ENCODE data around the gene IFRD2. TPM values are rescaled to one million over a fixed set of nuclear protein-coding genes. Genes with fewer than 3 reads are reported as not detected.
A peak's percentile ranks its signal among the peaks of the same experiment; 100 is the strongest.

The IFRD2 gene
- total RNA-seq, 1 donor from 2014 or later = 40.2 TPM

GRCh38 chr3:50242381-50242770 lies 49.9 kb downstream of the IFRD2 start:
- H3K27me3 Mint-ChIP-seq (ENCODE audit: low read depth) = no peaks in the 10 kb centered on the region
- H3K36me3 Mint-ChIP-seq = no peaks in the 10 kb centered on the region
- peak overlapping the region; percentile 64 for H3K27ac Mint-ChIP-seq
- no peak overlapping the region for H3K4me3 Mint-ChIP-seq
- no peak for DNase-seq (ENCODE audit: low spot score in 2 of 2, unreplicated experiment in 2 of 2)
- H3K9me3 Mint-ChIP-seq = no peaks in the 10 kb centered on the region
- peaks cover 57% of the 10 kb centered on the region for H3K4me1 Mint-ChIP-seq
- TF ChIP-seq, protein P1, sequence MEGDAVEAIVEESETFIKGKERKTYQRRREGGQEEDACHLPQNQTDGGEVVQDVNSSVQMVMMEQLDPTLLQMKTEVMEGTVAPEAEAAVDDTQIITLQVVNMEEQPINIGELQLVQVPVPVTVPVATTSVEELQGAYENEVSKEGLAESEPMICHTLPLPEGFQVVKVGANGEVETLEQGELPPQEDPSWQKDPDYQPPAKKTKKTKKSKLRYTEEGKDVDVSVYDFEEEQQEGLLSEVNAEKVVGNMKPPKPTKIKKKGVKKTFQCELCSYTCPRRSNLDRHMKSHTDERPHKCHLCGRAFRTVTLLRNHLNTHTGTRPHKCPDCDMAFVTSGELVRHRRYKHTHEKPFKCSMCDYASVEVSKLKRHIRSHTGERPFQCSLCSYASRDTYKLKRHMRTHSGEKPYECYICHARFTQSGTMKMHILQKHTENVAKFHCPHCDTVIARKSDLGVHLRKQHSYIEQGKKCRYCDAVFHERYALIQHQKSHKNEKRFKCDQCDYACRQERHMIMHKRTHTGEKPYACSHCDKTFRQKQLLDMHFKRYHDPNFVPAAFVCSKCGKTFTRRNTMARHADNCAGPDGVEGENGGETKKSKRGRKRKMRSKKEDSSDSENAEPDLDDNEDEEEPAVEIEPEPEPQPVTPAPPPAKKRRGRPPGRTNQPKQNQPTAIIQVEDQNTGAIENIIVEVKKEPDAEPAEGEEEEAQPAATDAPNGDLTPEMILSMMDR (IDR thresholded peaks at IDR 0.05; ENCODE audit: unreplicated experiment) = no peak

DNA sequence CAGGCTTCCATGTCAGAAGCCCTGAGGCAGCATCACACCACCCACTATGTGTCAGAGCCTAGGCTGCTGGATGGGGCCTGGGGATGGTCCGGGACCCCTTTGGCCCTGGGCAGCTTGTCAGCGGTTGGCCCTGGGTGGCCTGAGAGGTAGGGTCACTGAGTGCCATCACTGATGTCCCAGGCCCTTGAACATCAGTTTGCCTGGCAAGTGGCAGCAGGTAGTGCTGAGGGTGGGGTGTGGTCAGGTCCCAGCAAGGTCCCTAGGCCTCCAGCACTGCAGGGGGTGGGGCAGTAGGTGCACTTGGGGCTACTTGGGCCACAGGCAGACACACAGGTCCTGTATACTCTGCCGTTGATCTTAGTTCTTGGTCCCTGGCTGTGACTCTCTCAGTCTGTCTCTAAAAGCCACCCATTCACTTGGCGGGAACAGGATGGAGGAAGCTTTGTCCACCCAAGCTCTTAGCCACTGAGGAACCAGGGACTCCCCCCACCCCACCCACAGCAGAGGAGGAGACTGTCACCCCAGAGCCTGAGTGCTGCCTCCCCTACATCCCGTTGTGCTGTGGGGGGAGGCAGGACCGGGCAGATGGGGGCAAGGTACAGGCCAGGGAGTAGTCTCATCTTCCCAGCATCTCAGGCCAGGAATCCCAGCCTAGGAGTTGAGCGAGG lies 50.4 kb downstream of the IFRD2 start:
- Mint-ChIP-seq H3K36me3 (no peaks in the 10 kb centered on the region), H3K27ac (no peak overlapping the region)
- TF ChIP-seq, protein P1 (IDR thresholded peaks at IDR 0.05; ENCODE audit: unreplicated experiment) = no peak

GRCh38 chr3:50241163-50241562 lies 51.1 kb downstream of the IFRD2 start:
- peaks cover 52% of the 10 kb centered on the region for H3K4me1 Mint-ChIP-seq

More for the DNA sequence above, 50.4 kb downstream of the IFRD2 start:
- Mint-ChIP-seq H3K4me3 (no peak overlapping the region), H3K9me3 (no peaks in the 10 kb centered on the region), H3K27me3 (ENCODE audit: low read depth) (no peaks in the 10 kb centered on the region), H3K4me1 (peaks cover 57% of the 10 kb centered on the region)
- DNase-seq (ENCODE audit: low spot score in 2 of 2, unreplicated experiment in 2 of 2) = no peak

DNA sequence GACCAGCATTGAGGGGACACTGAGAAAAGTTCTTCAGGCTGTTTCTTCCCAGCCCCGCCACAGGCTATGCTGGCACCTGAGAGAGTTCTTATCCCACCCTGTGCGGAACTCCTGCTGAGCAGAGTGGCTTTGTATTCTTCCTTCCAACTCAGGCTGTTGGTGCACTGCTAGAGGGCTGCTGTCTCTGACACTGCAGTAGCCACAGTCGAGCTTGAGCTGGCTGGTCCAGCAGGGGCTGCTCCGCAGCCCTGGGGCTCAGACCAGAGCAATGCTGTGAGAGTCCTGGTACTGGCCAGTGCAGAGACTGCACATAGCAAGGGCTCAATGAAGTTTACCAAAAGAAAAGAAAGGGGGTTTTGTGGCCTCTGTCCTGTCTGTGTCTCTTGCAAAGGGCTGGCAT lies 52.6 kb downstream of the IFRD2 start:
- H3K4me1 Mint-ChIP-seq = peaks cover 45% of the 10 kb centered on the region
- peak overlapping the region; percentile 64 for H3K27ac Mint-ChIP-seq
- no peaks in the 10 kb centered on the region for H3K36me3 Mint-ChIP-seq
- no peak for DNase-seq (ENCODE audit: low spot score in 2 of 2, unreplicated experiment in 2 of 2)
- no peaks in the 10 kb centered on the region for H3K9me3 Mint-ChIP-seq
- TF ChIP-seq, protein P1 (IDR thresholded peaks at IDR 0.05; ENCODE audit: unreplicated experiment) = no peak
- peak overlapping the region; percentile 98 for H3K4me3 Mint-ChIP-seq
- no peaks in the 10 kb centered on the region for H3K27me3 Mint-ChIP-seq (ENCODE audit: low read depth)

More at GRCh38 chr3:50241163-50241562, 51.1 kb downstream of the IFRD2 start:
- H3K27ac Mint-ChIP-seq = peak overlapping the region; percentile 83
- H3K36me3 Mint-ChIP-seq = no peaks in the 10 kb centered on the region
- no peak for DNase-seq (ENCODE audit: low spot score in 2 of 2, unreplicated experiment in 2 of 2)
- no peaks in the 10 kb centered on the region for H3K9me3 Mint-ChIP-seq
- H3K27me3 Mint-ChIP-seq (ENCODE audit: low read depth) = no peaks in the 10 kb centered on the region
- no peak overlapping the region for H3K4me3 Mint-ChIP-seq
- TF ChIP-seq, protein P1 (IDR thresholded peaks at IDR 0.05; ENCODE audit: unreplicated experiment) = no peak

DNA sequence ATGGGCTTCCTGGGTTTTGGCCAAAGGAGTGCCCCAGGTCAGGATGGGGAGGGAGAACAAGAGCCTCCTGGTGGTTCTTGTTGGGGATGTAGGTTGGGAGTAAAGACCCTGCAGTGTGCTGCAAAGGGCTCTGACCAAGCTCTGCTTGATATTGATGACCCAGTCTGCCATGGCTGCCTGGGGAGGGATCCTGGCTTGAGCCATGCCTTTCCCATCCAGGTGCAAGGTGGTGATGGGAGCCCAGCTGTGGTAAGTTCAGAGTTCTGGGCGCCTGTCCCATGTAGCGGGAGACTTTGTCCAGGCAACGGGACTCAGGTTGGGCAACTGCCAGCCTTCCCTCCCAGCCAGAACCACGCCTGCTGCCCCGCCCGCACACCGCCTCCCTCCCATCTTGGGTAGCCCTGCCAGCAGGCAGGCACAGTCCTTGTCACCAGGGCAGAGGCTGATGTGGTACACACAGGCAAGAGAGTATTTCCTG lies 53.6 kb downstream of the IFRD2 start:
- Mint-ChIP-seq H3K9me3 (no peaks in the 10 kb centered on the region), H3K4me1 (peaks cover 46% of the 10 kb centered on the region), H3K27me3 (ENCODE audit: low read depth) (no peaks in the 10 kb centered on the region), H3K36me3 (no peaks in the 10 kb centered on the region), H3K27ac (peak overlapping the region; percentile 94), H3K4me3 (peak overlapping the region; percentile 98)
- no peak for DNase-seq (ENCODE audit: low spot score in 2 of 2, unreplicated experiment in 2 of 2)
- TF ChIP-seq, protein P1 (IDR thresholded peaks at IDR 0.05; ENCODE audit: unreplicated experiment) = no peak

Measured in mesothelial cell of epicardium (in vitro differentiated cells).